GM18519 (cell line): Measurements from ENCODE around the gene CARD8.

Source experiments
- ATAC-seq: cut with Tn5 transposase; IDR thresholded peaks from one replicate; pipeline ENCODE4 v1.9.1; 2021; ENCODE audit warnings: mild to moderate bottlenecking, moderate library complexity; ENCODE audit not compliant: unreplicated experiment, low FRiP score

Gene CARD8

GRCh38 chr19:48218997-48219396, 36.7 kb downstream of the CARD8 start:
- ATAC-seq = no peak

- no peak for ATAC-seq
Measured at GRCh38 chr19:48216933-48217332, 38.8 kb downstream of the CARD8 start.

GRCh38 chr19:48213959-48214358, 41.8 kb downstream of the CARD8 start:
- ATAC-seq = no peak

GRCh38 chr19:48210005-48210404, 45.7 kb downstream of the CARD8 start:
- no peak for ATAC-seq

- no peak for ATAC-seq
Measured at GRCh38 chr19:48206397-48207093, 49.2 kb downstream of the CARD8 start.

GRCh38 chr19:48203794-48204628, 51.7 kb downstream of the CARD8 start:
- peak; percentile 62 for ATAC-seq

- ATAC-seq = no peak
Measured at GRCh38 chr19:48203222-48203793, 52.4 kb downstream of the CARD8 start.

- no peak for ATAC-seq
Measured at GRCh38 chr19:48196933-48197665, 58.6 kb downstream of the CARD8 start.

GRCh38 chr19:48196321-48196763, 59.4 kb downstream of the CARD8 start:
- no peak for ATAC-seq

- no peak for ATAC-seq
Measured at GRCh38 chr19:48194844-48195830, 60.6 kb downstream of the CARD8 start.

- no peak for ATAC-seq
Measured at GRCh38 chr19:48194041-48194843, 61.5 kb downstream of the CARD8 start.

GRCh38 chr19:48192750-48193149, 63.0 kb downstream of the CARD8 start:
- ATAC-seq = no peak

GRCh38 chr19:48190885-48191284, 64.8 kb downstream of the CARD8 start:
- no peak for ATAC-seq

GRCh38 chr19:48190288-48190884, 65.3 kb downstream of the CARD8 start:
- no peak for ATAC-seq

GRCh38 chr19:48186541-48186991, 69.1 kb downstream of the CARD8 start:
- ATAC-seq = no peak

- no peak for ATAC-seq
Measured at GRCh38 chr19:48186015-48186414, 69.7 kb downstream of the CARD8 start.

- no peak for ATAC-seq
Measured at GRCh38 chr19:48183356-48183755, 72.4 kb downstream of the CARD8 start.

- no peak for ATAC-seq
Measured at GRCh38 chr19:48182434-48182833, 73.3 kb downstream of the CARD8 start.
